H1 (cell line): ENCODE results near the gene TLE3. TPM values are rescaled to one million over a fixed set of nuclear protein-coding genes. Genes with fewer than 3 reads are reported as not detected.

Experiments used
- CTCF ChIA-PET: fragments of 300-600 bp; sonication (Branson Sonifier 250); formaldehyde crosslinking; loops from one replicate; lab custom pipeline; 2021; ENCODE audit not compliant: partially characterized antibody; lab: Charles Lee
- POLR2A ChIA-PET: fragments of 300-600 bp; sonication (Branson Sonifier 250); formaldehyde crosslinking; loops from one replicate; lab custom pipeline; 2021; ENCODE audit warnings: inconsistent platforms; ENCODE audit not compliant: partially characterized antibody; lab: Charles Lee
- DNase-seq, 2 experiments: peaks; one replicate each; pipeline versions ENCODE4 v3.0.0 to v3.0.0-alpha.2; 2010 to 2022; ENCODE audit warnings: low spot score in 2 of 2, low read depth in 1 of 2, mixed read lengths in 1 of 2
- FAIRE-seq: peaks from 2 replicates; lab custom pipeline; 2011; peaks lifted over from hg19 to GRCh38; lab: Jason Lieb, UNC
- H2AFZ ChIP-seq: 2 replicates; pipeline ENCODE4 v1.8.1; 2012; ENCODE audit warnings: low read length, inconsistent platforms
- H2AK5ac ChIP-seq: 2 replicates; pipeline ENCODE4 v1.6.1; 2013; ENCODE audit warnings: low read depth, low read length
- H2BK120ac ChIP-seq: replicated peaks from 2 replicates; pipeline ENCODE3; 2013; ENCODE audit warnings: low read depth, low read length, inconsistent platforms
- H2BK12ac ChIP-seq: 2 replicates; pipeline ENCODE4 v1.6.1; 2013; ENCODE audit warnings: low read depth, low read length
- H2BK15ac ChIP-seq: 2 replicates; pipeline ENCODE4 v1.6.1; 2013; ENCODE audit warnings: low read length
- H2BK20ac ChIP-seq: 2 replicates; pipeline ENCODE4 v1.6.1; 2013; ENCODE audit warnings: low read length
- H2BK5ac ChIP-seq: 2 replicates; pipeline ENCODE4 v1.6.1; 2013; ENCODE audit warnings: low read depth, low read length
- H3K14ac ChIP-seq: 2 replicates; pipeline ENCODE4 v1.6.1; 2013; ENCODE audit warnings: inconsistent platforms; ENCODE audit not compliant: insufficient read length
- H3K18ac ChIP-seq: 2 replicates; pipeline ENCODE4 v1.6.1; 2013; ENCODE audit warnings: low read length; ENCODE audit errors: extremely low read depth
- H3K23ac ChIP-seq: 2 replicates; pipeline ENCODE4 v1.6.1; 2013; ENCODE audit warnings: inconsistent platforms; ENCODE audit not compliant: insufficient read length
- H3K23me2 ChIP-seq: 2 replicates; pipeline ENCODE4 v1.6.1; 2013; ENCODE audit warnings: low read depth, low read length
- H3K27ac ChIP-seq: 2 replicates; pipeline ENCODE4 v1.6.1; 2011; ENCODE audit warnings: low read depth, low read length, inconsistent platforms
- H3K27me3 ChIP-seq, 4 experiments: replicated peaks in 1 of 4; 1 replicate in 1 of 4; 2 replicates in 3 of 4; pipeline versions ENCODE4 v1.6.1 to v1.8.1; 2011 to 2013; ENCODE audit warnings: low read length in 3 of 4, mild to moderate bottlenecking in 3 of 4, inconsistent platforms in 2 of 4, mixed read lengths in 2 of 4, moderate library complexity in 1 of 4; ENCODE audit not compliant: control insufficient read depth in 3 of 4, insufficient read depth in 3 of 4; ENCODE audit errors: extremely low read depth in 1 of 4
- H3K36me3 ChIP-seq, 4 experiments: 2 replicates each; pipeline versions ENCODE4 v1.6.1 to v1.8.1; 2011 to 2013; ENCODE audit warnings: mild to moderate bottlenecking in 4 of 4, low read length in 3 of 4, moderate library complexity in 2 of 4, control low read depth in 1 of 4, inconsistent platforms in 1 of 4; ENCODE audit not compliant: insufficient read depth in 4 of 4, control insufficient read depth in 2 of 4
- H3K4ac ChIP-seq: replicated peaks from 2 replicates; pipeline ENCODE3; 2013; ENCODE audit warnings: low read length, low read depth, mixed read lengths, inconsistent platforms; ENCODE audit not compliant: insufficient read length
- H3K4me1 ChIP-seq, 4 experiments: replicated peaks in 1 of 4; 1 replicate in 1 of 4; 2 replicates in 3 of 4; pipeline versions ENCODE4 v1.6.1 to v1.8.1; 2011 to 2013; ENCODE audit warnings: low read length in 3 of 4, inconsistent platforms in 2 of 4, mixed read lengths in 1 of 4; ENCODE audit not compliant: insufficient read depth in 4 of 4, control insufficient read depth in 3 of 4
- H3K4me2 ChIP-seq, 2 experiments: 2 replicates each; pipeline versions ENCODE4 v1.6.1 to v1.8.1; 2011 to 2013; ENCODE audit warnings: low read depth in 2 of 2, low read length in 2 of 2, control low read depth in 1 of 2, inconsistent platforms in 1 of 2, mild to moderate bottlenecking in 1 of 2; ENCODE audit not compliant: insufficient read depth in 1 of 2
- H3K4me3 ChIP-seq, 4 experiments: fragments of 200-600, 300-600 bp in 1 of 4; sonication (generic), shearing (Covaris generic), sonication (Bioruptor Twin) in 1 of 4; 2 replicates each; pipeline versions ENCODE4 v1.5.1 to v1.8.1; 2011 to 2016; ENCODE audit warnings: low read length in 4 of 4, low read depth in 3 of 4, control low read depth in 2 of 4, inconsistent platforms in 2 of 4, mild to moderate bottlenecking in 2 of 4, mixed read lengths in 1 of 4, moderate library complexity in 1 of 4; ENCODE audit not compliant: insufficient read depth in 2 of 4; ENCODE audit errors: extremely low read depth in 1 of 4
- H3K56ac ChIP-seq: replicated peaks from 2 replicates; pipeline ENCODE3; 2013; ENCODE audit warnings: low read depth, mild to moderate bottlenecking, mixed read lengths, low read length, inconsistent platforms; ENCODE audit not compliant: insufficient read length
- H3K79me1 ChIP-seq: 2 replicates; pipeline ENCODE4 v1.6.1; 2013; ENCODE audit warnings: low read depth, low read length, control low read depth
- H3K79me2 ChIP-seq, 2 experiments: 2 replicates each; pipeline versions ENCODE4 v1.6.1 to v1.8.1; 2012 to 2013; ENCODE audit warnings: low read length in 2 of 2, mild to moderate bottlenecking in 2 of 2, inconsistent platforms in 1 of 2; ENCODE audit not compliant: insufficient read depth in 2 of 2, control insufficient read depth in 1 of 2
- H3K9ac ChIP-seq, 4 experiments: replicated peaks in 1 of 4; 1 replicate in 1 of 4; 2 replicates in 3 of 4; pipeline versions ENCODE4 v1.6.1 to v1.8.1; 2011 to 2013; ENCODE audit warnings: low read depth in 3 of 4, low read length in 3 of 4, control low read depth in 2 of 4, mild to moderate bottlenecking in 2 of 4, moderate library complexity in 2 of 4, inconsistent platforms in 1 of 4; ENCODE audit errors: extremely low read depth in 1 of 4
- H3K9me3 ChIP-seq, 2 experiments: 2 replicates each; pipeline versions ENCODE4 v1.6.1 to v1.8.1; 2012 to 2013; ENCODE audit warnings: mild to moderate bottlenecking in 2 of 2, moderate library complexity in 2 of 2, control low read depth in 1 of 2, inconsistent platforms in 1 of 2, low read depth in 1 of 2, low read length in 1 of 2, mixed read lengths in 1 of 2; ENCODE audit not compliant: insufficient read depth in 2 of 2
- H4K20me1 ChIP-seq, 2 experiments: replicated peaks in 1 of 2; 2 replicates each; pipeline versions ENCODE3 to v1.8.1; 2011 to 2013; ENCODE audit warnings: inconsistent platforms in 2 of 2, low read length in 2 of 2, mild to moderate bottlenecking in 1 of 2; ENCODE audit not compliant: insufficient read depth in 2 of 2, control insufficient read depth in 1 of 2
- H4K5ac ChIP-seq: 2 replicates; pipeline ENCODE4 v1.6.1; 2013; ENCODE audit warnings: low read length, low read depth, mixed read lengths, inconsistent platforms; ENCODE audit not compliant: insufficient read length
- H4K8ac ChIP-seq: 2 replicates; pipeline ENCODE4 v1.8.0; 2013; ENCODE audit warnings: mild to moderate bottlenecking, moderate library complexity, low read length, inconsistent platforms; ENCODE audit not compliant: insufficient read depth; ENCODE audit errors: extremely low read depth
- H4K91ac ChIP-seq: replicated peaks from 2 replicates; pipeline ENCODE3; 2013; ENCODE audit warnings: low read length, mixed read lengths, inconsistent platforms; ENCODE audit not compliant: insufficient read length
- ATF3 ChIP-seq: IDR thresholded peaks from 2 replicates; pipeline ENCODE4 v1.6.1; 2011; ENCODE audit warnings: low read depth, mild to moderate bottlenecking, low read length; ENCODE audit not compliant: insufficient read depth
- NANOG ChIP-seq: IDR thresholded peaks from 2 replicates; pipeline ENCODE4 v1.6.1; 2011; ENCODE audit warnings: low read length, low read depth, mild to moderate bottlenecking, inconsistent platforms; ENCODE audit not compliant: insufficient read depth, poor library complexity, severe bottlenecking
- PHF8 ChIP-seq: fragments of 200-600 bp; sonication (generic); conservative IDR thresholded peaks from 2 replicates; pipeline ENCODE4 v1.7.1; 2012; ENCODE audit warnings: low read depth, mild to moderate bottlenecking, inconsistent platforms, low read length, moderate library complexity
- POLR2A ChIP-seq, 2 experiments: IDR thresholded peaks; 1 replicate in 1 of 2; 2 replicates in 1 of 2; pipeline ENCODE4 v1.6.1; 2011; ENCODE audit warnings: low read depth in 2 of 2, low read length in 2 of 2, mild to moderate bottlenecking in 2 of 2; ENCODE audit errors: control extremely low read depth in 1 of 2
- SIX5 ChIP-seq: IDR thresholded peaks from 2 replicates; pipeline ENCODE4 v1.6.1; 2011; ENCODE audit warnings: mild to moderate bottlenecking, low read depth, low read length
- SP4 ChIP-seq: IDR thresholded peaks from 2 replicates; pipeline ENCODE4 v1.6.1; 2012; ENCODE audit warnings: low read length, inconsistent platforms
- SRF ChIP-seq: IDR thresholded peaks from 2 replicates; pipeline ENCODE4 v1.6.1; 2011; ENCODE audit warnings: mild to moderate bottlenecking, low read depth, low read length, moderate library complexity
- TAF7 ChIP-seq: optimal IDR thresholded peaks from 2 replicates; pipeline ENCODE3; 2011; ENCODE audit warnings: low read depth, mild to moderate bottlenecking, inconsistent platforms, low read length, moderate library complexity, borderline replicate concordance
- YY1 ChIP-seq: IDR thresholded peaks from 2 replicates; pipeline ENCODE4 v1.6.1; 2011; ENCODE audit warnings: low read depth, mild to moderate bottlenecking, low read length
- WGBS, 2 experiments: shearing (Covaris generic) in 1 of 2; methylation state at CpG; one replicate each; pipeline versions ENCODE4 v1.1.6 to v1.1.7; 2013 to 2015; ENCODE audit warnings: low lambda C conversion rate in 2 of 2, mixed read lengths in 2 of 2, inconsistent platforms in 1 of 2, low coverage in 1 of 2, missing lambda C conversion rate in 1 of 2; ENCODE audit not compliant: insufficient replicate concordance in 2 of 2, insufficient coverage in 1 of 2, insufficient read length in 1 of 2; ENCODE audit errors: extremely low coverage in 1 of 2, missing lambda C conversion rate in 1 of 2; 5-methylcytosine and 5-hydroxymethylcytosine counted together
- polyA plus RNA-seq, 7 experiments: library from polyadenylated mRNA; depleted of rRNA in 3 of 7; stranded (reverse) in 5 of 7; unstranded in 2 of 7; fragments of >200 nt in 5 of 7; fragments of 200-250 nt in 2 of 7; gene quantifications; 1 replicate in 5 of 7; 2 replicates in 1 of 7; 4 replicates in 1 of 7; pipeline versions ENCODE4 v1.2.1 to v1.2.3, GENCODE V29; 2011 to 2013; ENCODE audit warnings: missing spikeins in 2 of 7, mixed read lengths in 2 of 7
- total RNA-seq: library from RNA; stranded (reverse); fragmentation: NEBNext Ultra II Directional; extraction: Animal tissue kit (Norgen Biotek cat#: 25700); gene quantifications from 2 replicates; pipeline ENCODE4 v1.2.1, GENCODE V29; 2021

Gene TLE3
- total and polyA plus RNA-seq, 2 of the 8 experiments (the other 6 are each of a cell fraction or from before 2014, with no cell fraction given), result 25.1 to 61.2 TPM

GRCh38 chr15:70092464-70093027, 5.2 kb downstream of the TLE3 start:
- WGBS, 2 experiments, result 80% methylated on average over 6 of the region's 6 CpGs; no CpG with 5 or more reads in 1 of the 2 experiments
- H3K4me3 ChIP-seq, result peak overlapping the region in 2 of 4 experiments; percentile 26 to 99; a peak in 1 of 8 replicates
- POLR2A ChIA-PET, result interaction anchor here (1.0 to 12.8 kb wide), 8 partner anchors 9 to 54 kb away, joined by 3 to 151 read pairs (median 4); no protein-coding TSS in a partner anchor
- no peak overlapping the region for H3K23ac ChIP-seq
- H3K27me3 ChIP-seq, result peaks cover 0 to 4% (median 0%) of the 10 kb centered on the region in 4 experiments; a peak in 4 of 7 replicates
- 0 out of 2 replicates have a peak overlapping the region, but pooled peaks have one; percentile 46 for H2BK15ac ChIP-seq
- H3K4me1 ChIP-seq, result peaks cover 25 to 62% (median 45%) of the 10 kb centered on the region in 4 experiments
- no peak overlapping the region; the same call in 1 of the 2 replicates for H2BK5ac ChIP-seq
- 0 out of 7 replicates have a peak overlapping the region, but pooled peaks of 1 of the 4 experiments have one; percentile 8 for H3K9ac ChIP-seq
- no peak overlapping the region for H2AFZ ChIP-seq
- H3K9me3 ChIP-seq, result no peaks in the 10 kb centered on the region
- no peak overlapping the region; the same call in 1 of the 2 replicates for H2BK12ac ChIP-seq
- CTCF ChIA-PET, result interaction anchor here (0.6 to 1.5 kb wide), 6 partner anchors 9 to 588 kb away, joined by 3 to 4 read pairs (median 3); no protein-coding TSS in a partner anchor
- peaks cover 12% of the 10 kb centered on the region; the same call in 1 of the 2 replicates for H3K23me2 ChIP-seq
- no peak overlapping the region for H4K5ac ChIP-seq
- H4K20me1 ChIP-seq, result peaks cover 43 to 44% of the 10 kb centered on the region in 2 experiments
- H4K91ac ChIP-seq, result no peak overlapping the region
- FAIRE-seq (no peak), DNase-seq (no peak)
- no peak overlapping the region for H2BK120ac ChIP-seq
- peak overlapping the region; percentile 53 for H3K18ac ChIP-seq
- H3K4ac ChIP-seq, result no peak overlapping the region
- no peak overlapping the region for H2BK20ac ChIP-seq
- H3K79me1 ChIP-seq, result peaks cover 9% of the 10 kb centered on the region; the same call in 1 of the 2 replicates
- H3K27ac ChIP-seq, result no peak overlapping the region
- H4K8ac ChIP-seq, result no peak overlapping the region
- peaks cover 0 to 54% (median 8%) of the 10 kb centered on the region in 4 experiments; a peak in 3 of 8 replicates for H3K36me3 ChIP-seq
- H3K56ac ChIP-seq, result no peak overlapping the region
- no peak overlapping the region for H3K14ac ChIP-seq
- H3K79me2 ChIP-seq, result peaks cover 6 to 80% of the 10 kb centered on the region in 2 experiments
- H3K4me2 ChIP-seq, result peak overlapping the region; percentile 74 to 99
- no peak overlapping the region for H2AK5ac ChIP-seq
- TF ChIP-seq TAF7 (no peak), SRF (no peak), NANOG (no peak), PHF8 (no peak), ATF3 (no peak), SP4 (no peak), POLR2A (IDR thresholded peaks at IDR 0.05; ENCODE audit: control extremely low read depth in 1 of 2, low read depth in 2 of 2, low read length in 2 of 2) (no peak), SIX5 (no peak), YY1 (no peak)
